Activated CD4-positive, CD25-positive, alpha-beta regulatory T cell treated with anti-CD3 and anti-CD28 coated beads, Interleukin-2, amount 50 U/mL, for 16 hours (primary cell): ENCODE measurements around the gene NEURL1B.
A peak's percentile ranks its signal among the peaks of the same experiment; 100 is the strongest.
"Not testable (repeated sequence)": the region's sequence is repeated elsewhere in the genome, so short reads cannot be mapped to it uniquely, and the experiment has no call there.

Experiments used
- DNase-seq: peaks from one replicate; pipeline ENCODE4 v3.0.0-alpha.2; 2020; ENCODE audit warnings: low read depth, low spot score

The NEURL1B gene

DNA sequence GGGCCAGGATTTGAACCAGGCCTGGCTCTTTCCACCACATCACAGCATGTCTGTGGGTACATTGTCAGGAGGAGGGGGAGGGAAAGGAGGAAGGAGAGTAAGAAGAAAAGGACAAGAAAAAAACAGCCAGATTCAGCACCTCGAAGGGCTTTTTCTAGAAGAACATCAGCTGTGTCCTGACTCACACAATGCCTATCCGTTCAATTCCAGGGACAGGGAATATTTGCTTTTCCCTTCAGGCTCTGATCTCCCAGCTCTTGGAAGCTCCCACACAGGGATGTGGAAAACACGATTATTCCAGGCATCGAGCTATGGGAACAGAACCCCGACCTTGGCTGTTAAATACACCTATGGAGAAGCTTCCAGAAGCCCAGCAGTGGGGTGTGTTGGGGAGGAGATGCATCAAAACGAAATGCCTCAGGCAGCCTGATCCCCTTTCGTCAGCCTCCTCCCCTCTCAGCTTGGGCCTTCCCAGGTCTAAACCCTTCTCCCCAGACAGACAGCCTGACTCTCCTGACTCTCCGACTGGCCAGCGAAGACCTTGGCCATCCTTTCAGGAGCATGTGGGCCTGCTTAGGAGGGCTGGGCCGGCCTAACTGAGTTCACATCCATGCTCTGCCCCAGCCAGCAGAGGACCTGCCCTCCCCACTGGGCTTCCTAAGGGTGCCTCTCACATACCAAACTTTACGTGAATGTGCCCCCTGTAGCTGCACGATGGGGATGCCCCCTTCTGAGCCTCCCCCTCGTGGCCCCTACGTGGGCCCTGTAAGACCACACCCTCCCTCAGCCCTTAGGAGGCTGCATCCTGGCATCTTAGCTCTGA, 54.4 kb downstream of the NEURL1B start:
- no peak for DNase-seq

DNA sequence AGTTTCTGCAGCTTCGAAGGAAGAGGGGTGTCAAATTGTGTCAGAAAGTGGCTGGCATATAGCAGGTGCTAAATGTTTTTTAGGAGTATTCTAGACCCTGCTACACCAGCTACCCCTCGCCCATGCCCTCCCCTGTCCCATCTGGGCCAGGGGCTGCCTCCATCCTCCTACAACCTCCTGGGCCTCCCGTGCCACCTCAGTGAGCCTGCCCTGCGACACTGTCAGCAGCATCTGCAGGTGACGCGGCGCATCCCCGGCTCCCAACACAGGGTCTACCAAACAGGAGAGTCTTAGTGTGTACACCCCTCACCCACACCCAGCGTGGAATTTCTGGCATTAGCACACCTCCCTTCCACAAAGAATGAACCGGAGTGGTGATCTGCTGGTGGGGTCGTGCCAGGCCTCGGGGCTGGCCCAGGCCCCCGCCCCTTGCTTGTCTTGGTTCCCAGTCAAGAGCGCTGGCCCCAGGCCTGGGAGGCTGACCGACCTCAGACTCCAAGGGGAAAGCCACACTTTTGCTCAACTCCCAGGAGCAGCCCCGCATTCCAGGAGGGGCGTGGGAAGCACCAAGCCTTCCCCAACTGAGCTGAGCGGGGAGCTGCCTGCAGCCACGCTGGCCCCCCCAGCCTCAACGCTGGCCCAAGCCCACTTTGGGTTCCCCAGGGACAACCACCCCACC, 55.2 kb downstream of the NEURL1B start:
- no peak for DNase-seq

- DNase-seq, result peak; percentile 63
These were observed 56.4 kb downstream of the NEURL1B start for GRCh38 chr5:172697123-172698121.

DNA sequence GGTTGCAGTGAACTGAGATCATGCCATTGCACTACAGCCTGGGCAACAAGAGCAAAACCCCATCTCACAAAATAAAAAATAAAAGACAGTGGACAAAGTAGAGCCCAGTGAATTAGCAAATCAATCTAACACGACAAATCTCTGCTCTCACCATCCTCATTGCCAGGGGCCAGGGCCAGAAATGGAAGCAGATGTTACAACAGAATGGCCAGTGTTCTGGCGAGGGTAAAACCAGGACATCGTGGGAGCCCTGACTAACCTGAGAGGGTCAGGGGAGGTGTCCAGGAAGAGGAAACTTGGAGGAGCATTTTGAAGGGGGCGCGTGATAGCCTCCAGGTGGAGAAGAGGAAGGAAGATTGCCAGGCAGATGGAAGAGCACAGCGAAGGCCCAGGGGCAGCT, 58.4 kb downstream of the NEURL1B start:
- no peak for DNase-seq

DNA sequence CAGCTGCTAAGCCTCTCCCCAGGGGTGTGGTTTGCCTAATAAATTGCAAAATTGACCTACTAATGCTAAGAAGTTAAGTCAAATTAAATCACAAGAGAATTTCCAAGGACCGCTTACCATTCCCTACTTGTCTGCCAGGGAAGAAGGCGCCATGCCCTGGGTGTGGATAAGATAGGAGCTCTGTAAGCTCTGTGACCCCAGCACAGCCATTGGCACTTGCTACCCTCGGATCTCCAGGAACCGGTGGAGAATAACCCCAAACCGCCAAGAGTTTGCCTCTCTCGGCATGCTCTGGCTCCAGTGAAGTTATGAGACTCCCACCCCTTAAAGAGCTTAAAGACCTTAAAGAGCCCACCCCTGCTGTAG, 58.9 kb downstream of the NEURL1B start:
- DNase-seq, result no peak

DNA sequence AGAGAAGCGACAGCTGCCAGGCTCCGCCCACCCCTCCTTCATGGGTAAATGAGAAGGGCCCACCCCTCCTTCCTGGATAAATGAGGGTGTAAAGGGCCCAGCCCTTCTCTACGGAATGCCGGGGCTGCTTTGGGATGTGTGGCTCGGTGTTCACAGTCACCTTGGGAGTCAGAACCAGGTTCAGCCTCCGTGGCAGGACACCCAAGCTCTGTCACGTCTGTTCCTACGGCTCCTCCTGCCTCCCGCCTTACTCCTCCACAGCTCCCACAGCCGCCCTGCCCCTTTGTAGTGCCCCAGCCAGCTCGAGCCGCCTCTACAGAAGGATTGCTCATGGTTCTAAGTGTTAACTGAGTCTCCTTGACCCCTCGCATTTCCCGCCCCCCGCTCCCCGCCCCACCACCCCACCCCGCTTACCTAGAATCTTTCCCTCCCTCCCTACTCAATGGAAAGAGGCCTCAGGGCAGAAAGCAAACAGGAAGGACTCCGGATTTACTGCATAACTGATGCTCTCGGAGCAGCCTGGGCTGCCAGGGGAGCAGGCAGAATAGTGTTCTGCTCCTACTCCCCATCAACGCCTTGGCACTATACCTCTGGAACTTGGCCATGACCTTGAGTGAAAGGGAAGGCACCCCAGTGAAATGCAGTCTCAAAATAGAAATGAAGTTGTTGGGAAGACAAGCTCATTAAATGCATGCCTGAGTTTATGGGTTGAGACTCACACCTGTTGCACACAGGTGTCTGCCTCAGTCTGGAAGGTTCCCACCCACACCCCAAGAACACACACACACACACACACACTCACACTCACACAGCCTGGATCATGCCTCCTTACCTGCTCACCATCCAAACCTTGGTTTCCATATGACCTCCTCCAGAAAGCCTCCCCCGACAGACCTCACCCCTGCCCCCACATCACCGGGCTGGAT, 59.6 kb downstream of the NEURL1B start:
- DNase-seq, result no peak

DNA sequence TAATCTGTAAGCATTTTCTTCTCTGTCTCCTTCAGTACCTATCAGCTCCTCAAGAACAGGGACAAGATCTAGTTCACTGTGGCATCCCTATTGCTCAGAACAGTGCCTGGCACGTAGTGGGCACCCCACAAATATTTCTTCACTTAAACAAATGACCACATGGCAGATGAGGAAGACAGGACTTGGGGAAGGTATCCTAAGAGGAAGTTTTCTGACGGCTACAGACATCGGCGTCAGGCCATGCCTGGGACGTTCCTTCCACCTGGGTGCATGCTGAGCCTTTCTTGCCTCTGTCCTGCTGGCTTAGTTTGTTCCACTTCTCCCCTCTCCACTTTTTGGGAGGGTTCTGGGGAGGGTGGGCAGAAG, 60.2 kb downstream of the NEURL1B start:
- no peak for DNase-seq

DNA sequence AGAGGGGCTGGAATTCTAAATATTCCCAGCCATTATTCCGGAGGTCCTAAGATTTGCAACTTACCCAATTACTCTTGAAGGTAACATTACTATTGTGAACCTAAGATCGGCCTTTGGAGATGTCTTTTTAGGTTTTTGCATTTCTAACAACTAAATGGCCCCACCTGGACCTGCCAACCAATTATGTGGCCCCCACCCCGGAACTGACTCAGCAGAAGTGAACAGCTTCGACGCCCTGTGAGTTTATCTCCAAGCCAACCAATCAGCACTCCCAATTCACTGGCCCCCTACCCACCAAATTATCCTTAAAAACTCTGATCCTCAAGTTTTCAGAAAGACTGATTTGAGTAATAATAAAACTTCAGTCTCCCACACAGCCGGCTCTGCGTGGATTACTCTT, 62.9 kb downstream of the NEURL1B start:
- DNase-seq, result no peak

DNA sequence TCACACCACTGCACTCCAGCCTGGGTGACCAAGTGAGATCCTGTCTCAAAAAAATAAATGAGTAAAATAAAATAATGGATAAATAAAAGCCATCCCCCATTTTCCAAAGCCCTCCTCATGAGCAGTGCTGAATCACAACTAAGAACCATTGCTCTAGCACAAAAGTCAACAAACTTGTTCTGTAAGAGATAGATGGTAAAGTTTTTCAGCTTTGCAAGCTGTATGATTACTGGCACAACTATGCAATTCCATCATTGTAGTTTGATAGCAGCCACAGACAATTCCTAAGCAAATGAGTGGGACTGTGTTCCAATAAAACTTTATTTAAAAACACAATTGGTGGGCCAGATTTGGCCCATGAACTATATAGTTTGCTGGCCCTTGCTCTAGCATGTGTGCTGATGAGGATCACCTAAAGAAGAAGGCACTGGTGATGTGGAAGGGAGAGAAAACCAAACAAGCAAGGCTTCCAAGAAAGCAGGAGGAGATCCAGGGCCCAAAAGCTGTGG, 64.6 kb downstream of the NEURL1B start:
- no peak for DNase-seq

GRCh38 chr5:172706796-172707195, 65.7 kb downstream of the NEURL1B start:
- DNase-seq, result no peak

DNA sequence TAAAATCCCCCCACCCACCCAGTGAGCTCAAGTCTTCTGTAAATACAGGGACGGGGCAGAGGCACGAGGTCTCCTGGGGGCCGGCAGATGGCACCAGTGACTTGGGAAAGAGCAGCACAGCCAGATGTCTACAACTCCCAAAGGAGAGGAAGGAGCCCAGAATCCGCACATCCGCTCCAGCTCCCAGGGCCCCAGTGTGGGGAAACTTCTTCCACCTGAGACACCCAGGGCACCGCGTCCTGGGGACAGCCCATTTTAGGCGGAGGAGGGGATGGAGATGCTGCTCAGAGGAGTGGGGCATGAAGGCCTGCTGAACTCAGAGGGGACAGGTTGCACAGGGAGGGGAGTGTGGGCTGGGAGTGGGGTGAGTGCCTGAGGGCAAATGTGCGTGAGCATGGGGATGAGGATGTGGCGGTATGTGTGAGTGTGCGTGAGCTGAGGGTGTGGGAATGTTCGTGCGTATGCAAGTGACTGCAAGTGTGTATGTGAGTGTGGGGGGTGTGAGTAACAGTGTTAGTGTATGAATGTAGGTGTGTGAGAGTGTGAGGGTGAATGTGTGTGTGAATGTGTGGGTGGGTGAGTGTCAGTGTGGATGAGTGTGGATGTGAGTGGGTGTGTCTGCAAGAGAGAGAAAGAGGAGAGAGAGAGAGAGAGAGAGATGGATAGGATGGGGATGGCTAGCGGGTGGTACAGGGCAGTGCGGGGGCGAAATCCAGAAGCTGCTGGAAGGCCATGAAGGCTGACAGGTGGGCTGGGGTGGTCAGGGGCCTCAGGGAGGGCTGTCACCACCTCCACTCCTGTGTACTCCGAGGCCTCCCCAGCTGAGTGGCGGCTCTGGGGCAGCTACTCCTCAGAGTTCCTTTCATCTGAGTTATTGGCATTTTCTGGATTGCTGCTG, 66.5 kb downstream of the NEURL1B start:
- DNase-seq, result no peak

GRCh38 chr5:172708183-172708505, 67.1 kb downstream of the NEURL1B start:
- DNase-seq, result no peak

GRCh38 chr5:172710676-172711075, 69.6 kb downstream of the NEURL1B start:
- DNase-seq, result no peak

GRCh38 chr5:172711321-172711861, 70.3 kb downstream of the NEURL1B start:
- DNase-seq, result not testable (repeated sequence)

DNA sequence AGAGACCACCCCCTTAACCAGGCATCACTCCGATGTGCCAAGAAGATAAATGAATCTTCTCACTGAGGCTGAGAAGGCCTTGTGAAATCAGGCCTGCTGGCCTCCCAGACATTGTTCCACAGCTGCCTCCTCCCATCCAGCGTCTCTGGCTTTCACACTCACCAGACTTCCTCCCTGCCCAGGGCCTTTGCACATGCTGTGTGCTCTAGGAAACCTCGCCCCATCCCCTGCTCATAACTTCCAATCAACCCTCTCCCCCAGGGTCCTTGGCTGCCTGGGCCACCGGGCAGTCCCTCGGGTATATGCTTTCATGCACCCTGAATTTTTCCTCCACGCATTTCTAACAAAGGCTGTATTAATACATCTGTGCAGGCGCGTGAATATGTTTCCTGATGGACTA, 71.5 kb downstream of the NEURL1B start:
- DNase-seq, result no peak

GRCh38 chr5:172713113-172713808, 72.2 kb downstream of the NEURL1B start:
- peak; percentile 66 for DNase-seq

- no peak for DNase-seq
These were observed 72.9 kb downstream of the NEURL1B start for GRCh38 chr5:172713809-172714490.
